ENCODE measurements around the gene TTLL12. TPM values are rescaled to one million over a fixed set of nuclear protein-coding genes. Genes with fewer than 3 reads are reported as not detected.

Gene TTLL12
- total RNA-seq, 1 donor from 2014 or later, result 118 TPM

DNA sequence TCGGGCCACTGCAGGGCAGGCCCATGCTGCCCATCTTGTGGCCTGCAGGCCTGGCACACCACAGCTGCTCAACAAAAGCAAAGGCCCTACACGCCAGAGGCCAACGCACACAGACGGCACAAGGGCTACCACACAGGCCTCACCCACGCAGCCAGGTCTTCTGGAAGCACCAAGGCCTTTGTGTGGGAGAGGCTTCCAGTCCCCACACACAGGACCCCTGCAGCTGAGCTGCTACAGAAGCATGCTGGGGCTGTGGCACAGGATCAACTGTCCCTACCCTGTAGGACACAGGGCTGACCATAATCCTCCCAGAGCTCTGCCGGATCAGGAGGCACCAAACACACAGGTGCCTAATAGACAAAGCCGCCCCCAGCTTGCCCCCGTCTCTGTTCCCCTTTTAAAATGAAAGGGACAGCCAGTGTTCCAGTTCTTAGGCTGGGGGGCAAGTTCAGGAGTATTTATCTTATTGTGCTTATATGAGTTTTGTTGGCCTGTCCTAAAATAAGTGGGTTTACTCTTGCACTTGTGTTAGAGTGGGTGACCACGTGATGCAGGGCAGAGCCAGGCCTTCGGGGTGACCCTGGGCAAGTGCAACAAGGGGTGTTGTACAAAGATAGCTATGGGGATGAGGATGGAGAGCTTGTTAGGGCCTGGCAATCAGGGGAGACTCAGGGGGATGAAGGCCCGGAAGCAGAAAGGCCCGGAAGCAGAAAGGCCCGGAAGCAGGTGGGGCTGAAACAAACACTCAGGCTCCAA, 5.4 kb downstream of the TTLL12 start:
- intact Hi-C loops (cut with micrococcal nuclease), result no loop called here
- Mint-ChIP-seq H3K9me3 (no peaks in the 10 kb centered on the region), H3K27ac (peak overlapping the region; percentile 6), H3K4me3 (no peak overlapping the region), H3K27me3 (no peaks in the 10 kb centered on the region), H3K36me3 (ENCODE audit: low read depth) (peaks cover 47% of the 10 kb centered on the region), H3K4me1 (peaks cover 16% of the 10 kb centered on the region)
- no peak for DNase-seq

DNA sequence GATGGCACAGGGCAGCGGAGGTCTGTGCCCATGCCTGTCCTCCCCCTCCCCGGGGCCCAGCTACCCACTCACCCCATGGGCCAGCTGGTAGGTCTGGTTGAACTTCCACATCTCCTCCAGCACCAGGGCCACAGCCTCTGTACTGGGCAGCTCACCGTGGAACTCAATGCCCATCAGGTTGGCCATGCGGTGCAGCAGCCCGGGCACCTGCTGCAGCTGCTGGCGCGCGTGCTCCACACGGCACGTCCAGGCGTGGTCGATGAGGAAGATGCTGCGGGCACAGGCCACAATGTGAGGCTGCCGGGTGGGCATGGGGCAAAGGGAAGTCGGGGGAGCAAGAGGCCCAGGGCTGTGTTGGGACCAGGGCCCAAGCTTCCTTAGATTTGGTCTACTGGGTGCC, 6.3 kb downstream of the TTLL12 start:
- H3K9me3 Mint-ChIP-seq, result no peaks in the 10 kb centered on the region
- H3K4me3 Mint-ChIP-seq, result no peak overlapping the region
- H3K27ac Mint-ChIP-seq, result no peak overlapping the region
- no peak for DNase-seq
- peaks cover 50% of the 10 kb centered on the region for H3K36me3 Mint-ChIP-seq (ENCODE audit: low read depth)
- H3K27me3 Mint-ChIP-seq, result no peaks in the 10 kb centered on the region
- peaks cover 16% of the 10 kb centered on the region for H3K4me1 Mint-ChIP-seq
- intact Hi-C loops (cut with micrococcal nuclease), result no loop called here

DNA sequence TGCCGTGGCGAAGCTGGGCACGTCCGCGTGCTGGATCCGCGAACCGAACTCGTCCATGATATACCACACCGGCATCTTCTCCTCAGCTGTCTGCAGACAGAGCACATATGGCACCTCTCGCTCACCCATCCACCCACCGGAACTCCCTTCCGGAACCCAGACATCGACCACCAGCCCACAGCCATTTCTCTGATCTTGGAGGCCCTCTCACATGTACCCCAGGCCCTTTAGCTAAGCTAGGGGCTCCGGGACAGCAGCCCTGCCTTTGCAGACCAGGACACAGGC, 7.1 kb downstream of the TTLL12 start:
- Mint-ChIP-seq H3K27me3 (no peaks in the 10 kb centered on the region), H3K9me3 (no peaks in the 10 kb centered on the region), H3K4me1 (peaks cover 11% of the 10 kb centered on the region), H3K36me3 (ENCODE audit: low read depth) (peaks cover 48% of the 10 kb centered on the region), H3K4me3 (no peak overlapping the region), H3K27ac (no peak overlapping the region)
- no peak for DNase-seq
- intact Hi-C loops (cut with micrococcal nuclease), result no loop called here

DNA sequence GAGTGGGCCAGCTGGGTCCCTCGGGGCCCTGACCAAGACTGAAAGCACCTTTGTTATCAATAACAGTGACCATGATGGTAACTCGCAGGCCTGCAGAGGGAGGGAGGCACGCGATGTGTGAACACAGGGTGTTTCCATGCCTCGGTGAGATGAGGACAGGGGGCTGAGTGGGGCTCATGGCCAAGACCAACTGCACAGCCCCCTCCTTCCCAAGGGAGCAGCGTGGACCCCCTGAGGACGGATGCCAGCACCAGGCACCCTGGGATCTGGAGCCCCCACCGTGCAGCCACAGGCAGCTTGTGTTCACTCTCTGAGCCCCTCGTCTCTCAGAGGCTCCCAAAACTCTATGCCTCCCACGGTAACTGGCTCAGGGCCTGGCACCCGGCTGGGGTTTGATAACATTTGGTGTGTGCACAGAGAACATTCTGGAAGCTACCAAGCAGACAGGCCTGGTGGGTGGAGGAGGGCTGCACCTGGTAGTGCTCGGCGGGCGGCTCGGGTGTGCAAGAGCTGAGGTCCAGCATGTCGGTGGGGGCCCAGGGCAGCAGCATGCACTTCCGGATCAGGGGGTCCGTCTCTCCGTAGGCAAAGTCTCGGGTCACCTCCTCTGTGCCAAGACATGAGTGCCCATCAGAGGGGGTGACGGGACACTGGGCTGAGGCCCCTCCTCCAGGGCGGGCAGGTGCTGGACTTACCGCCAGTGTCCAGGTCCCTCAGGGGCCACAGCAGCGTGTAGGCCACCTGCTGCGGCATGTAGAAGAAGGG, 7.6 kb downstream of the TTLL12 start:
- H3K9me3 Mint-ChIP-seq, result no peaks in the 10 kb centered on the region
- peaks cover 8% of the 10 kb centered on the region for H3K4me1 Mint-ChIP-seq

DNA sequence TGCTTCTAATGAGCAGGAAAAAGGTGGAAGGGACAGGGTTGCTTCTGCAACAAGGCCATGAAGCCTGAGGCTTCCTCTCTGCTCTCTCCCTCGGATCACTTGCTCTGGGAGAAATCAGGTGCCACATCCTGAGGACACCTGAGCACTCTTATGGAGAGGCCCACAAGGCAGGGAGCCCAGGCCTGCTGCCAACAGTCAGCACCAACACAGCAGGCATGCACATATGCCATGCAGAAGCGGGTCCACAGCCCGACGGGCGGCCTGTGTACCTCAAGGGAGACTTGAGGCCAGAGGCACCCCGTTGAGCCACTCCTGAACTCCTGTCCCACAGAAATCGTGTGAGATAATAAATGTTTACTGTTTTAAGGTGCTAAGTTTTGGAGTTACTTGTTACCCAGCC, 9.5 kb downstream of the TTLL12 start:
- DNase-seq, result no peak
- no peak overlapping the region for H3K27ac Mint-ChIP-seq
- no peak overlapping the region for H3K4me3 Mint-ChIP-seq
- peaks cover 45% of the 10 kb centered on the region for H3K36me3 Mint-ChIP-seq (ENCODE audit: low read depth)
- H3K4me1 Mint-ChIP-seq, result peaks cover 2% of the 10 kb centered on the region
- H3K27me3 Mint-ChIP-seq, result no peaks in the 10 kb centered on the region
- H3K9me3 Mint-ChIP-seq, result no peaks in the 10 kb centered on the region
- intact Hi-C loops (cut with micrococcal nuclease), result no loop called here

More for the DNA sequence above, 7.6 kb downstream of the TTLL12 start:
- Mint-ChIP-seq H3K4me3 (no peak overlapping the region), H3K27me3 (no peaks in the 10 kb centered on the region), H3K27ac (no peak overlapping the region), H3K36me3 (ENCODE audit: low read depth) (peaks cover 43% of the 10 kb centered on the region)
- no peak for DNase-seq
- intact Hi-C loops (cut with micrococcal nuclease), result no loop called here

DNA sequence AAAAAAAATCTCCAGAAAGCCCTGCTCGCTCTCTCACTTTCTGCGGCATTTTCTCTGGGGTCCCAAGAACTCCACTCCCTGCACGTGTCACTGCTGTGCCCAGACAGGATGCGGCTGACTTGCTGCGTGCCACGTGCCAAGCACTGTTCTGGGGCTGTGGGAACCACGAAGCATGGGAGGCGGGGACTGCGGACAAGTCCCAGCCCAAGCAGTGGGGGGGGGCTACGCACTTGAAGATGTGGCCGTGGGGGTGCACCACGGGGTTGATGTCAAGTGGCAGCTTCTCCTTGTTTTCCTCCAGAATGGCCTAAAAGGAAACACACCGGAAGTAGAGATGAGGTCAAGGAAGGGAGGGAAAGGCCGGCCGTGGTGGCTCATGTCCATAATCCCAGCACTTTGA, 10.8 kb downstream of the TTLL12 start:
- Mint-ChIP-seq H3K27me3 (no peaks in the 10 kb centered on the region), H3K9me3 (no peaks in the 10 kb centered on the region), H3K27ac (no peak overlapping the region), H3K4me3 (no peak overlapping the region), H3K4me1 (no peaks in the 10 kb centered on the region), H3K36me3 (ENCODE audit: low read depth) (peaks cover 50% of the 10 kb centered on the region)
- intact Hi-C loops (cut with micrococcal nuclease), result no loop called here
- DNase-seq, result no peak

DNA sequence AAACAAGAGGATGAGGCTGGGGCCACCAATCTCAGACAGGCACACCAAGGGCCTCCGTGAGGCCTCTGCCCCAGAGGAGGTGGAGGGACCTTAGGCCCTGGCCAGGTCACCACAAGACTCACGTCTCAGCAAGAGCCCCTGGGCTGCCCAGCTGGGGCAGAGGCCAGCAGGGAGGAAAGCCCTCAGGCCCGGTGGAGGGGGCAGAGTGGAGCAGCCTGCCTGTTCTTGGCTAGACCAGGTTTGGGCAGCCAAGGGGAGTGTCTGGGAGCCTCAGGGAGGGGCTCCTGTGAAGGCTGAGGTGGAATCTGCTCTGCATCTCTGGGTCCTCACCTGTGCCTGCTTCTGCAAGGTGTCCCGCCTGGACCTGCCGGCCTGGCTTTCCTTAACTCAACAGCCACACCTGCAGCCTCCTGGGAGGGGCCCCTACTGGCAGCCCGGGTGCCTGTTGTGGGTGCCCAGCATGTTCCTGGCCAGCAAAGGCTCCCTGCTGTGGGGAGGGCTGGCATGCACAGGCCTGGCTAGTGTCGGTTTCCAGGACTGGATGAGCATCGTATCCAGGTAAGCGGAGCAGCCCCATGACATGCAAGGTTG, 11.9 kb downstream of the TTLL12 start:
- no peaks in the 10 kb centered on the region for H3K27me3 Mint-ChIP-seq
- H3K36me3 Mint-ChIP-seq (ENCODE audit: low read depth), result peaks cover 50% of the 10 kb centered on the region
- H3K4me3 Mint-ChIP-seq, result no peak overlapping the region
- peaks cover 2% of the 10 kb centered on the region for H3K4me1 Mint-ChIP-seq
- H3K9me3 Mint-ChIP-seq, result no peaks in the 10 kb centered on the region
- no peak for DNase-seq
- intact Hi-C loops (cut with micrococcal nuclease), result no loop called here
- H3K27ac Mint-ChIP-seq, result no peak overlapping the region

DNA sequence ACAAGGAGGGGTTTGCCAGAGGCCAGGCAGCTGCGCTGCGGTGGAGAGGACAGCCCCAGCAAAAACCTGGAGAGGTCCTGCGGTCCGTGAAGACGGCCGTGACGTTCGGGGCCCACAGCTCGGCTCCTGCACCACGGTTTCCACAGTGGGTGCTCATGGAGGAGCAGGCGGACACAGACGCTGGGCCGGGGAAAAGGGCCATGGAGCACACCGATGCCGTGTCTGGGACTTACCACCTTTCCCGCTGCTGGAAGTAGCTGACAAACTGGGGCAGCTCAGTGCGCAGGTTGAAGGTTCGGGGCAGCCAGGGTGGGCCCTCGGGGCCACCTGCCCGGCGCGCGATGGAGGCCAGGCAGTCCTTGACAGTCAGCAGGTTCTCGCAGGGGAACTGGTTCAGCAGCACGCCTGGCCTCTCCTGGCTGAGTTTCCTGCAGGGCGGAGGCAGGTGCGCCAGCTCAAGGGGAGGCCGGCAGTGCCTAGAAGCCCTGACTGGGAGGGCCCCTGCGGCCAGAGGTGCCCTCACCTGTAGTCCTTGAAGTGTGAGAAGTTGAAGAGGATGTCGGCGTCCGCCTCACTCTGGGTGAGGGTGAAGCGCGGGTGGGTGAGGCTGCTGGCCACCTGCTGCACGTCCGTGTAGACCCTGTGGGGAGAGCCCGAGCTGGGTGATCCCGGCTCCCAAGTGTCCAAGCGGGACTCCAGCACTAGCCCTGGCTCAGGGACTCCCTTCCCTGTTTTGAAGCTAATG, 12.8 kb downstream of the TTLL12 start:
- DNase-seq, result no peak
- intact Hi-C loops (cut with micrococcal nuclease), result no loop called here
- Mint-ChIP-seq H3K9me3 (no peaks in the 10 kb centered on the region), H3K27me3 (no peaks in the 10 kb centered on the region), H3K27ac (no peak overlapping the region), H3K4me3 (no peak overlapping the region), H3K4me1 (peaks cover 2% of the 10 kb centered on the region), H3K36me3 (ENCODE audit: low read depth) (peaks cover 43% of the 10 kb centered on the region)

DNA sequence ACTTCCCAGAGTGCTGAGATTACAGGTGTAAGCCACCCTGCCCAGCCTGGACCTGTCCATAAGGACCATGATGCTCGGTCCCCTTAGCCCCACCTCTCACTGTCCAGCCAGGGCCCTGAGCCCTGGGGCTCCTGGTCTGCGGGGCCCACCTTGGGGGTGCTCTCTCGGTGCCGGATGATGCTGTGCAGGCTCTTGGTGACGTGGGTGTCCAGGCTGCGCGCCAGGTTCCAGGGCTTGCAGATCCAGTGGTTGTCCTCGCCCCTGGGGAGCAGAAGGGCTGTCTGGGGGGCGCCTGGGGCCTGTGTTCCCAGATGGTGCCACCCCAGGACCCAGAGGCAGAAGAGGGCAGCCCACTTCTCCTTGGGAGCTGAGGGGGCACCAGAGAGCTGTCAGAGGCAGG, 13.4 kb downstream of the TTLL12 start:
- Mint-ChIP-seq H3K4me1 (peaks cover 4% of the 10 kb centered on the region), H3K27ac (no peak overlapping the region), H3K36me3 (ENCODE audit: low read depth) (peaks cover 41% of the 10 kb centered on the region), H3K4me3 (no peak overlapping the region), H3K27me3 (no peaks in the 10 kb centered on the region), H3K9me3 (no peaks in the 10 kb centered on the region)
- no peak for DNase-seq
- intact Hi-C loops (cut with micrococcal nuclease), result no loop called here

DNA sequence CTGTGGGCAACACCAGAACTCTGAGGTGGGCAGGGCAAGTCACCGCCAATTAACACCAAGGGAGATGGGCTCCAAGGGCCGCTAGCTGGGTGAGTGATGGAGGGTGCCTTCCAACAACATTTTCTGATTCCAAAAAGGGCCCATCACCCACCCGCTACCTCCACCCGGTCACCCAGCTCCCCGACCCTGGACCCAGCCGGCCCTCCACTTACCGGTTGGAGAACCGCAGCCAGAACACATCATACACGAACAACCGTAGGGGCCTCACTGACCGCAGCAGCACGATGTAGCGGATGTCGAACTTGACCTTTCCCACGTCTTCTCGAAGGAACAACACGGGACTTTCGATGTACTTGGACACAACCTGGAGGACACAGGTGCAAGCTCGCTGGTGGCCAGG, 14.7 kb downstream of the TTLL12 start:
- H3K27me3 Mint-ChIP-seq, result no peaks in the 10 kb centered on the region
- no peaks in the 10 kb centered on the region for H3K9me3 Mint-ChIP-seq
- H3K4me1 Mint-ChIP-seq, result peaks cover 4% of the 10 kb centered on the region
- no peak overlapping the region for H3K27ac Mint-ChIP-seq
- intact Hi-C loops (cut with micrococcal nuclease), result no loop called here
- peaks cover 35% of the 10 kb centered on the region for H3K36me3 Mint-ChIP-seq (ENCODE audit: low read depth)
- no peak overlapping the region for H3K4me3 Mint-ChIP-seq
- DNase-seq, result no peak

DNA sequence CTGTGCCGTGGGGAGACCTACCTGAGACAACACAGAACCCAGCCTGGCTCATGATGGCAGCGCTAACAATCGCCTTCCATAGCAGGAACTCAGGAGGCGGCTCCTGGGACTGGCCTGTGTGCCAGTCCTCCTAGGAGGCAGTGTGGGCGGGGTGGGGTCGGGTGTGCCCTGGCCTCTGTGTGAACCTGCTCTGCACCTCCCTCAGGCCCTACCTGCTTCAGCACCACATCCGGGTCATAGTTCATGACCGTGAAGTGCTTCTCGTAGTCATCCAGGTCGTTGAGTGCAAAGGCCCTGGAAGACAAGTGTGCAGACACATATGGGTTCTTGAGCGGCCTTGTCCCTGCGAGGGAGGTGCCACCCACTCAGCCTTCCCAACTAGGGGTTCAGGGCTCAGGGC, 15.3 kb downstream of the TTLL12 start:
- H3K4me3 Mint-ChIP-seq, result no peak overlapping the region
- H3K9me3 Mint-ChIP-seq, result no peaks in the 10 kb centered on the region
- intact Hi-C loops (cut with micrococcal nuclease), result no loop called here
- DNase-seq, result no peak
- H3K4me1 Mint-ChIP-seq, result peaks cover 4% of the 10 kb centered on the region
- no peak overlapping the region for H3K27ac Mint-ChIP-seq
- H3K27me3 Mint-ChIP-seq, result no peaks in the 10 kb centered on the region
- H3K36me3 Mint-ChIP-seq (ENCODE audit: low read depth), result peaks cover 35% of the 10 kb centered on the region

DNA sequence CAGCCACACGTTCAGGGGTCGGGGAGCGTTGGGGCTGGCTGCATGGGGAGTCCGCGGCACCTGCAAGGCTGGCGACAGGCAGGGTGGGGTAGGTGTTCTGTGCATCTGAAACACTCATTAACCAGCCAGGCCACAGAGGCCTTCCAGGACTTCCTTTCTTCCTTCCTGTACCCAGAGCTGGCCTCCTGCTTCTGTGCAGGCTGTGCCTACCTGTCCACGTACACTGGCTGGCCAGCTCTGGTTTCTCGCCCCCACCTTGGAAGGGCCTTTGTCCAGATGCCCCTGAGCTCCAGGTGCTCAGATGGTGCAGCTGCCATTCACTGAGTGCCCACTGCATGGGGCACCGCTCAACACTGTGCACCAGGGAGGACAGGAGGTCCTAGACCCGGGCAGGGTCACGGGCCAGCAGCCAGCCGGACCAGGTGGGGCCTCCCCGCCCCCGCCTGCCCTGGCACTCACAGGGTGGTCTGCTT, 15.9 kb downstream of the TTLL12 start:
- Mint-ChIP-seq H3K9me3 (no peaks in the 10 kb centered on the region), H3K4me3 (no peak overlapping the region), H3K27me3 (no peaks in the 10 kb centered on the region), H3K36me3 (ENCODE audit: low read depth) (peaks cover 34% of the 10 kb centered on the region), H3K4me1 (peaks cover 4% of the 10 kb centered on the region), H3K27ac (no peak overlapping the region)
- intact Hi-C loops (cut with micrococcal nuclease), result no loop called here
- DNase-seq, result no peak

DNA sequence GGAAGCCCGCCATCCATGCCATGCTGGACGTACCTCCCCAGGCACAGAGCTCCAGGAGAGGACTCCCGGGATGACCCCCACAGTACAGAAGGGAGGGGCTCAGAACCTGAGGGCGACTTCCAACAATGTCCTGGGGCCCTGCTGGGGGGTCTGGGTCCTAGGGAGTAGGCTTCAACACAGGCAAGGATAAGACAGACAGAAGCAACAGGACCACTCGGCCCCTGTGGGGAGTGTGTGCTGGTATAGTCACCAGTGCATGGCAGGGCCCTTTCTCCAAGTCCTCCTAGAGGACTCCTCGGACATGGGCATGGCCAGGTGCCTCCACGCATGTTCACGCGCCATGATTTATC, 16.8 kb downstream of the TTLL12 start:
- Mint-ChIP-seq H3K27ac (peak overlapping the region; percentile 15), H3K4me1 (peaks cover 4% of the 10 kb centered on the region), H3K36me3 (ENCODE audit: low read depth) (peaks cover 32% of the 10 kb centered on the region), H3K9me3 (no peaks in the 10 kb centered on the region), H3K4me3 (no peak overlapping the region), H3K27me3 (no peaks in the 10 kb centered on the region)
- intact Hi-C loops (cut with micrococcal nuclease), result no loop called here
- no peak for DNase-seq

Measured in activated CD4-positive, alpha-beta T cell treated with anti-CD3 and anti-CD28 coated beads, Interleukin-2, amount 10 ng/mL, durations not matched to agents 24 days and 14 days (primary cell).